Fibroblast of the aortic adventitia (primary cell): Measurements from ENCODE around the gene ETFRF1. TPM values are rescaled to one million over a fixed set of nuclear protein-coding genes. Genes with fewer than 3 reads are reported as not detected.

ENCODE experiments used
- DNase-seq: peaks from one replicate; pipeline ENCODE4 v3.0.0-alpha.2; 2010; ENCODE audit warnings: low read depth
- H3K4me3 ChIP-seq: 2 replicates; pipeline ENCODE4 v1.5.1; 2011; ENCODE audit warnings: low read depth, mild to moderate bottlenecking, control low read depth, low read length, moderate library complexity
- total RNA-seq: library from RNA; depleted of rRNA; stranded (reverse); fragments of >200 nt; gene quantifications from 2 replicates; pipeline ENCODE4 v1.2.3, GENCODE V29; 2012; ENCODE audit warnings: low replicate concordance
- TF ChIP-seq, protein P1 (sequence below): IDR thresholded peaks from 2 replicates; pipeline ENCODE4 v1.5.1; 2011; ENCODE audit warnings: mild to moderate bottlenecking, low read length, control low read depth, inconsistent platforms; ENCODE audit not compliant: insufficient read depth

The ETFRF1 gene
- total RNA-seq, 1 donor = 41.7 TPM

- DNase-seq = no peak
- H3K4me3 ChIP-seq = no peak overlapping the region
Measured at GRCh38 chr12:25207411-25207810, 12.4 kb downstream of the ETFRF1 start.

DNA sequence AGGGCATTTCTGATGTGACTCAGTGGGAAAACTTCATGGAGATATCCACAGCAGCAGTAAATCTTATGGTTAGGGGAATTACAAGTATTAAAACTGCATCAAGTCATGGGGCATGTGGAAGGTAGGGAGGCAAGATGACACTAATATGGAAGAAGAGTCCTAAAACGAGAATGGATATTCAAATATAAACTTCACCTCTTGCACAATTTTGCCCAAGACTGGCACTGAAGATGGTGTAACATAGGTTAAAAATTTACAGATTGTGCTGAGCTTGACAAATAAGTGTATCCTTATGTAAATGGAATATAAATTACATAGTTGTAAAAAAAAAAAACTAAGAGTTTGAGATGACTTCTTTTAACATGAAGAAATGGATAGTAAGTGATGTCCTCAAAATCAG, 12.8 kb downstream of the ETFRF1 start:
- TF ChIP-seq, protein P1, sequence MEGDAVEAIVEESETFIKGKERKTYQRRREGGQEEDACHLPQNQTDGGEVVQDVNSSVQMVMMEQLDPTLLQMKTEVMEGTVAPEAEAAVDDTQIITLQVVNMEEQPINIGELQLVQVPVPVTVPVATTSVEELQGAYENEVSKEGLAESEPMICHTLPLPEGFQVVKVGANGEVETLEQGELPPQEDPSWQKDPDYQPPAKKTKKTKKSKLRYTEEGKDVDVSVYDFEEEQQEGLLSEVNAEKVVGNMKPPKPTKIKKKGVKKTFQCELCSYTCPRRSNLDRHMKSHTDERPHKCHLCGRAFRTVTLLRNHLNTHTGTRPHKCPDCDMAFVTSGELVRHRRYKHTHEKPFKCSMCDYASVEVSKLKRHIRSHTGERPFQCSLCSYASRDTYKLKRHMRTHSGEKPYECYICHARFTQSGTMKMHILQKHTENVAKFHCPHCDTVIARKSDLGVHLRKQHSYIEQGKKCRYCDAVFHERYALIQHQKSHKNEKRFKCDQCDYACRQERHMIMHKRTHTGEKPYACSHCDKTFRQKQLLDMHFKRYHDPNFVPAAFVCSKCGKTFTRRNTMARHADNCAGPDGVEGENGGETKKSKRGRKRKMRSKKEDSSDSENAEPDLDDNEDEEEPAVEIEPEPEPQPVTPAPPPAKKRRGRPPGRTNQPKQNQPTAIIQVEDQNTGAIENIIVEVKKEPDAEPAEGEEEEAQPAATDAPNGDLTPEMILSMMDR = no peak
- no peak for DNase-seq

More at GRCh38 chr12:25207411-25207810, 12.4 kb downstream of the ETFRF1 start:
- TF ChIP-seq, protein P1 = no peak

DNA sequence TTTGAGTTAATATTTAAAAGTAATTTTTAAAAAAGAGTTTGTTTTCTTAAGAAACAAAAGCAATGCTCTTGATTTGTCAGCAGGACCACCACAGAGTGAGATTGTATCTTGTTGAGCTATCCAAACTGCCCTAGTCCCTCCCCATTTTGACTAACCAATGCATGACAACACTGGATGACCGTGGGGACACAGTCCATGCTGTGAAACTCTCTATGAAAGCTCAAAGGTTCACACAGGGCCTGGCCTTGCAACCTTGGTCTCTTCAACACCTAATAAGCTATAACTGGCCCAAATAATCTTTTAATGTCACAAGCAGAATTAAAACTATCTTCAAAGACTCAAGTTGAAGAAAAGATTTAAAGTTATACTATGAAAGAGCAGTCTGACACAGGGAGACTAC, 13.5 kb downstream of the ETFRF1 start:
- TF ChIP-seq, protein P1 = no peak
- H3K4me3 ChIP-seq = no peak overlapping the region
- no peak for DNase-seq

More for the DNA sequence above, 12.8 kb downstream of the ETFRF1 start:
- no peak overlapping the region for H3K4me3 ChIP-seq

DNA sequence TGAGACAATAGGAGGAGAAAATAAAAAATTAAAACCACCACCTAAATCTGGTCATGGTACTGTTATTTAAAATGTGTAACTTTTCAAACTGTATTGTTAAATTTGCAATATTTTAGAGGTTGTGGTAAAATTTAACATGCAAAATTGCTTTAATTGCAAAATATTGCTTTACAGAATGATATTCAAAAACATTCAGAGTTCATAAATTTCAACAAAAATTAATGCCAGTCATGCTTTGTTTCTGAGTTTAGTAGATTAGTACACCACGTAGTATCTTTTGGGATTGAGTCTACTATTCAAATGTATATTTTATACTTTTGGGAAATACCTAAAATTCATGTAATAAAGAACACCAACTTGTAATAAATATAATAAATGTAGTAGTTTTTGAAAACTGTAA, 18.3 kb downstream of the ETFRF1 start:
- TF ChIP-seq, protein P1 = no peak
- DNase-seq = no peak
- no peak overlapping the region for H3K4me3 ChIP-seq

DNA sequence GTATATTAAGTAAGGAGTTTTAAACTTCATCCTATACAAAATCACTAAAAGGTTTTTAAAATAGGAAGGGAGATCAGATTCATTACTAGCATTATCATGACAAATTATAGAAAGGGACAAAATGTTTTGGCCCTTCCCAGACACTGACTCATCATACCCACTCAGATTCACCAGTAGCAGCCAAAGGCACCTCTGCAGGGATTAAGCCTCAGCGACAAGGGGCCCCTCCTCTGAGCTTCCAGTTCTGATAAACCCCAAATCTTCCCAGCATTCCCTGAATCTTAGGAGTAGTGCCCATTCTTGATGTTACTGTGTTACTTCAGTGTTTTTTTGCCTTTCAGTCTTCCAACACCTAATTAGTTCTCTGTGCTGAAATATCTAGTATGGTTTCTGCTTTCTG, 41.2 kb downstream of the ETFRF1 start:
- no peak overlapping the region for H3K4me3 ChIP-seq
- TF ChIP-seq, protein P1 = no peak
- peak; percentile 18 for DNase-seq

- TF ChIP-seq, protein P1 = no peak
- no peak for DNase-seq
- H3K4me3 ChIP-seq = no peak overlapping the region
Measured at GRCh38 chr12:25236626-25237025, 41.6 kb downstream of the ETFRF1 start.
